ENCODE data around the gene TXNIP.

TXNIP gene

DNA sequence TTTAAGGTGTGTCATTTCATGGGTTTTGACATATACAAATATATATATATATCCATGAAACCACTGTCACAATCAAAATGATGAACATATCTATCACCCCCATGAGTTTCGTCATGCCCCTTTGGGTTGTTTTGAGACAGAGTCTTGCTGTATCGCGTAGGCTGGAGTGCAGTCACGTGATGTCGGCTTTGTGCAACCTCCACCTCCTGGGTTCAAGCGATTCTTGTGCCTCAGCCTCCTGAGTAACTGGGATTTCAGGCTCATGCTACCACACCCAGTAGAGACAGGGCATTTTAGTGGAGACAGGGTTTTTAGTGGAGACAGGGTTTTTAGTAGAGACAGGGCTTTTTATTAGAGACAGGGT lies 17.2 kb upstream of the TXNIP start:
- no peak overlapping the region for H3K27ac ChIP-seq (ENCODE audit: low read length)
- H3K79me2 ChIP-seq (ENCODE audit: low read length), result no peaks in the 10 kb centered on the region
- peak overlapping the region; percentile 38 for H3K4me3 ChIP-seq (ENCODE audit: low read length)
- TF ChIP-seq EZH2phosphoT487 (IDR thresholded peaks at IDR 0.05; ENCODE audit: low read depth), result no peak
- TF ChIP-seq, protein P1, sequence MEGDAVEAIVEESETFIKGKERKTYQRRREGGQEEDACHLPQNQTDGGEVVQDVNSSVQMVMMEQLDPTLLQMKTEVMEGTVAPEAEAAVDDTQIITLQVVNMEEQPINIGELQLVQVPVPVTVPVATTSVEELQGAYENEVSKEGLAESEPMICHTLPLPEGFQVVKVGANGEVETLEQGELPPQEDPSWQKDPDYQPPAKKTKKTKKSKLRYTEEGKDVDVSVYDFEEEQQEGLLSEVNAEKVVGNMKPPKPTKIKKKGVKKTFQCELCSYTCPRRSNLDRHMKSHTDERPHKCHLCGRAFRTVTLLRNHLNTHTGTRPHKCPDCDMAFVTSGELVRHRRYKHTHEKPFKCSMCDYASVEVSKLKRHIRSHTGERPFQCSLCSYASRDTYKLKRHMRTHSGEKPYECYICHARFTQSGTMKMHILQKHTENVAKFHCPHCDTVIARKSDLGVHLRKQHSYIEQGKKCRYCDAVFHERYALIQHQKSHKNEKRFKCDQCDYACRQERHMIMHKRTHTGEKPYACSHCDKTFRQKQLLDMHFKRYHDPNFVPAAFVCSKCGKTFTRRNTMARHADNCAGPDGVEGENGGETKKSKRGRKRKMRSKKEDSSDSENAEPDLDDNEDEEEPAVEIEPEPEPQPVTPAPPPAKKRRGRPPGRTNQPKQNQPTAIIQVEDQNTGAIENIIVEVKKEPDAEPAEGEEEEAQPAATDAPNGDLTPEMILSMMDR (IDR thresholded peaks at IDR 0.05; ENCODE audit: low read depth, low read length), result no peak
- peak overlapping the region; percentile 23; the same call in 1 of the 2 replicates for H2AFZ ChIP-seq (ENCODE audit: low read depth, low read length)
- H3K9ac ChIP-seq (ENCODE audit: low read length), result peak overlapping the region; percentile 9; the same call in 1 of the 2 replicates
- H4K20me1 ChIP-seq (ENCODE audit: insufficient read depth, low read length), result no peaks in the 10 kb centered on the region
- peak overlapping the region; percentile 72 for H3K4me2 ChIP-seq (ENCODE audit: low read length)
- H3K4me1 ChIP-seq (ENCODE audit: low read length), result peaks cover 7% of the 10 kb centered on the region; the same call in 1 of the 2 replicates
- H3K27me3 ChIP-seq (ENCODE audit: low read depth, low read length), result peaks cover 19% of the 10 kb centered on the region; the same call in 1 of the 2 replicates
- H3K9me3 ChIP-seq (ENCODE audit: insufficient read depth, low read length), result no peaks in the 10 kb centered on the region
- no peaks in the 10 kb centered on the region for H3K36me3 ChIP-seq (replicated peaks; ENCODE audit: low read depth, low read length)

DNA sequence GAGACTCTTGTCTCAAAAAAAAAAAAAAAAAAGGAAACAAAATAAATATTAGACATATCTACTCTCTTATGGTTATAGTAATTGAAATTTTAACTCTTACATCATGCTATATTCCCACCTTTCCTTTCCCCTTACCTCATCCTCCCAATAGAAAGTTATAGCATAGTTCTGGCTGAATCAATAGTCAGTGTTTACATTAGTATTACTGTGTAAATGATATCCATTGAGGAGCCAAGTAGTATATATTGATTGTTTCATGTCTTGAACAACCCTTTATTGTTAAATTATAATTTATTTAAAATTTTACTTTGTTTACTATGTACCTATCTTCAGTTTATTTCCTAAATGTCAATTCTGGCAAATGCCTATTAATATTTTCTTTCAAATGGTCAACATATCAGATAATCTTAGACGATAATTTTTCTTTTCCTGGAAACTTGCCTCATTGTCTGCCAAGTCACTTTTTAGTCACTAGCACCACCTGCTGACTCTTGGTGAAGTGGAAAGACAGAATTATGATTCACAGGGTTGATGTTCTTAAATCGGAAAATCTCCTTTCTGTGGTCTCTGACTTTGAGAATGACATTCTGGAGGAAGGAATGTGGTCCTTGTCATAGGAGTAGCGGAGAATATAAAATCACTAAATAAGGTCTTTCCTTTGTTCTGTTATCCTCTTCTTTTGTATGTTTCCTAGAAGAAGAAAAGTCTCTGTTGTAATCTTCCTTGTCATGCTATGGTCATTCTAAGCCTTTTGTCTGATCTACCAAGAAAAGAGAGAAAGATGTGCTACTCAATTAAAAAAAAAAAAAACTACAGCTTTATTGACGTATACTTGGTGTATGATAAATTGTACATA lies 16.6 kb upstream of the TXNIP start:
- H3K27me3 ChIP-seq (ENCODE audit: low read depth, low read length), result peaks cover 18% of the 10 kb centered on the region; the same call in 1 of the 2 replicates
- TF ChIP-seq EZH2phosphoT487 (IDR thresholded peaks at IDR 0.05; ENCODE audit: low read depth), result no peak
- TF ChIP-seq, protein P1 (IDR thresholded peaks at IDR 0.05; ENCODE audit: low read depth, low read length), result peak; percentile 99
- H2AFZ ChIP-seq (ENCODE audit: low read depth, low read length), result peak overlapping the region; percentile 23
- no peaks in the 10 kb centered on the region for H3K79me2 ChIP-seq (ENCODE audit: low read length)
- H3K9ac ChIP-seq (ENCODE audit: low read length), result peak overlapping the region; percentile 9; the same call in 1 of the 2 replicates
- H3K36me3 ChIP-seq (replicated peaks; ENCODE audit: low read depth, low read length), result no peaks in the 10 kb centered on the region
- H3K4me1 ChIP-seq (ENCODE audit: low read length), result peaks cover 7% of the 10 kb centered on the region; the same call in 1 of the 2 replicates
- no peaks in the 10 kb centered on the region for H4K20me1 ChIP-seq (ENCODE audit: insufficient read depth, low read length)
- no peak overlapping the region for H3K27ac ChIP-seq (ENCODE audit: low read length)
- H3K9me3 ChIP-seq (ENCODE audit: insufficient read depth, low read length), result no peaks in the 10 kb centered on the region
- peak overlapping the region; percentile 38 for H3K4me3 ChIP-seq (ENCODE audit: low read length)
- H3K4me2 ChIP-seq (ENCODE audit: low read length), result peak overlapping the region; percentile 72

DNA sequence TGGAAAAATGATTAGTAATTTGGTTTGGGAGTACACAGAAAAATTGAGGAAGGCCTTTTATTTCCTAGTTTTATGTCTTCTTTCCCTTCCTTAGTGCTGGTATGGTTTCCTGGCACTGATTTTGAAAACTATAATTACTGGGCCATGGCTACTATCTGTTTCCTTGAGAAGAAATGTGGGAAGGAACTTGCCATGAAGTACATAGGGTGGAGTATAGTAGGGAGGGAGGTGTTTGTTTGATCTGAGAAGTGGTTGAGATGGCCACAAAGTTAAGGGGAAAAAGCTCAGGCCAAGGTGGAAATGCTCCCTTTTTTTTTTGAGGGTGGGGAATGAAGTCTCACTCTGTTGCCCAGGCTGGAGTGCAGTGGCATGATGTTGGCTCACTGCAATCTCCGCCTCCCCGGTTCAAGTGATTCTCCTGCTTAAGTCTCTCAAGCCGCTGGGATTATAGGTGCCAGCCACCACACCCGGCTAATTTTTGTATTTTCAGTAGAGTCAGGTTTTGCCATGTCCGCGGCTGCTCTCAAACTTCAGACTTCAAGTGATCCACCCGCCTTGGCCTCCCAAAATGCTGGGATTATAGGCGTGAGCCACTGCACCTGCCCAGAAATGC lies 13.9 kb upstream of the TXNIP start:
- no peak overlapping the region for H3K27ac ChIP-seq (ENCODE audit: low read length)
- H3K9ac ChIP-seq (ENCODE audit: low read length), result no peak overlapping the region
- TF ChIP-seq EZH2phosphoT487 (IDR thresholded peaks at IDR 0.05; ENCODE audit: low read depth), result no peak
- TF ChIP-seq, protein P1 (IDR thresholded peaks at IDR 0.05; ENCODE audit: low read depth, low read length), result no peak
- no peak overlapping the region for H3K4me3 ChIP-seq (ENCODE audit: low read length)
- H3K4me1 ChIP-seq (ENCODE audit: low read length), result peaks cover 13% of the 10 kb centered on the region; the same call in 1 of the 2 replicates
- no peaks in the 10 kb centered on the region for H4K20me1 ChIP-seq (ENCODE audit: insufficient read depth, low read length)
- peaks cover 7% of the 10 kb centered on the region; the same call in 1 of the 2 replicates for H3K27me3 ChIP-seq (ENCODE audit: low read depth, low read length)
- H3K79me2 ChIP-seq (ENCODE audit: low read length), result no peaks in the 10 kb centered on the region
- no peaks in the 10 kb centered on the region for H3K9me3 ChIP-seq (ENCODE audit: insufficient read depth, low read length)
- H3K36me3 ChIP-seq (replicated peaks; ENCODE audit: low read depth, low read length), result no peaks in the 10 kb centered on the region
- no peak overlapping the region for H2AFZ ChIP-seq (ENCODE audit: low read depth, low read length)
- H3K4me2 ChIP-seq (ENCODE audit: low read length), result no peak overlapping the region

DNA sequence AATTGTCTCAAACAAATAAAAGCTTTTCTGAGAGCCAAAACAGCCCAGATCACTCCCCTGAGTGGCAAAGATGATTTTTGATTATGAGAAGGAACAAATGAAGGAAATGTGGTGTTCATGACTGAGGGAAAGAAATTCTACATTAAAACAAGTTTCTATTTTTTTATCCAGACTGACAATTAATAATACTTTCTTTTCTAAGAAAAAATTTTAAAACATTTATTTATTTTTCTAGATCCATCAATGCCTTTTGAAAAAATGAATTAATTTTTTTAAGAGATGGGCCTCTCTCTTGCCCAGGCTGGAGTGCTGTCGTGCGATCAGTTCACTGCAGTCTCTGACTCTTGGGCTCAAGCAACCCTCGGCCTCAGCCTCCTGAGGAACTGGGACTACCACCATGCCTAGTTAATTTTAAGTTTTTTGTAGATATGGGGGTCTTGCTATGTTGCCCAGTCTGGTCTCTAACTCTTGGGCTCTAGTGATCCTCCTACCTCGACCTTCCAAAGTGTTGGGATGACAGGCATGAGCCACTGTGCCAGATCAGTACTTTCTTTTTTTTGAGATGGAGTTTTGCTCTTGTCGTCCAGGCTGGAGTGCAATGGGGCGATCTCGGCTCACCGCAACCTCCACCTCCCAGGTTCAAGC lies 11.2 kb upstream of the TXNIP start:
- Histone ChIP-seq H2AFZ (ENCODE audit: low read depth, low read length) (no peak overlapping the region), H3K27ac (ENCODE audit: low read length) (no peak overlapping the region), H3K79me2 (ENCODE audit: low read length) (no peaks in the 10 kb centered on the region), H3K4me3 (ENCODE audit: low read length) (no peak overlapping the region), H3K9ac (ENCODE audit: low read length) (no peak overlapping the region), H4K20me1 (ENCODE audit: insufficient read depth, low read length) (no peaks in the 10 kb centered on the region), H3K4me1 (ENCODE audit: low read length) (peaks cover 10% of the 10 kb centered on the region; the same call in 1 of the 2 replicates), H3K27me3 (ENCODE audit: low read depth, low read length) (no peaks in the 10 kb centered on the region), H3K36me3 (replicated peaks; ENCODE audit: low read depth, low read length) (no peaks in the 10 kb centered on the region), H3K4me2 (ENCODE audit: low read length) (no peak overlapping the region), H3K9me3 (ENCODE audit: insufficient read depth, low read length) (no peaks in the 10 kb centered on the region)
- no peak for TF ChIP-seq EZH2phosphoT487 (IDR thresholded peaks at IDR 0.05; ENCODE audit: low read depth)

All from OCI-LY3 (cell line).